ENCODE data around the gene MANEA.

MANEA gene

GRCh38 chr6:95576218-95576997, 927 bp upstream of the MANEA start (continued):
- TF ChIP-seq ZNF366 (tag by site-specific recombination; conservative IDR thresholded peaks at IDR 0.05), result peak; percentile 17; the same call in 1 of the 2 replicates
- no peak for TF ChIP-seq HOXC10 (CRISPR knock-in tag; IDR thresholded peaks at IDR 0.05)
- no peak for TF ChIP-seq OSR2 (tag by site-specific recombination; IDR thresholded peaks at IDR 0.05)
- TF ChIP-seq, protein P1, sequence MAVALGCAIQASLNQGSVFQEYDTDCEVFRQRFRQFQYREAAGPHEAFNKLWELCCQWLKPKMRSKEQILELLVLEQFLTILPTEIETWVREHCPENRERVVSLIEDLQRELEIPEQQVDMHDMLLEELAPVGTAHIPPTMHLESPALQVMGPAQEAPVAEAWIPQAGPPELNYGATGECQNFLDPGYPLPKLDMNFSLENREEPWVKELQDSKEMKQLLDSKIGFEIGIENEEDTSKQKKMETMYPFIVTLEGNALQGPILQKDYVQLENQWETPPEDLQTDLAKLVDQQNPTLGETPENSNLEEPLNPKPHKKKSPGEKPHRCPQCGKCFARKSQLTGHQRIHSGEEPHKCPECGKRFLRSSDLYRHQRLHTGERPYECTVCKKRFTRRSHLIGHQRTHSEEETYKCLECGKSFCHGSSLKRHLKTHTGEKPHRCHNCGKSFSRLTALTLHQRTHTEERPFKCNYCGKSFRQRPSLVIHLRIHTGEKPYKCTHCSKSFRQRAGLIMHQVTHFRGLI (tag by site-specific recombination; IDR thresholded peaks at IDR 0.05), result no peak
- TF ChIP-seq, protein P2, sequence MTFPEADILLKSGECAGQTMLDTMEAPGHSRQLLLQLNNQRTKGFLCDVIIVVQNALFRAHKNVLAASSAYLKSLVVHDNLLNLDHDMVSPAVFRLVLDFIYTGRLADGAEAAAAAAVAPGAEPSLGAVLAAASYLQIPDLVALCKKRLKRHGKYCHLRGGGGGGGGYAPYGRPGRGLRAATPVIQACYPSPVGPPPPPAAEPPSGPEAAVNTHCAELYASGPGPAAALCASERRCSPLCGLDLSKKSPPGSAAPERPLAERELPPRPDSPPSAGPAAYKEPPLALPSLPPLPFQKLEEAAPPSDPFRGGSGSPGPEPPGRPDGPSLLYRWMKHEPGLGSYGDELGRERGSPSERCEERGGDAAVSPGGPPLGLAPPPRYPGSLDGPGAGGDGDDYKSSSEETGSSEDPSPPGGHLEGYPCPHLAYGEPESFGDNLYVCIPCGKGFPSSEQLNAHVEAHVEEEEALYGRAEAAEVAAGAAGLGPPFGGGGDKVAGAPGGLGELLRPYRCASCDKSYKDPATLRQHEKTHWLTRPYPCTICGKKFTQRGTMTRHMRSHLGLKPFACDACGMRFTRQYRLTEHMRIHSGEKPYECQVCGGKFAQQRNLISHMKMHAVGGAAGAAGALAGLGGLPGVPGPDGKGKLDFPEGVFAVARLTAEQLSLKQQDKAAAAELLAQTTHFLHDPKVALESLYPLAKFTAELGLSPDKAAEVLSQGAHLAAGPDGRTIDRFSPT (tag by site-specific recombination; IDR thresholded peaks at IDR 0.05), result 0 out of 2 replicates have a peak, but pooled peaks have one; percentile 31
- TF ChIP-seq ZSCAN23 (tag by site-specific recombination; IDR thresholded peaks at IDR 0.05), result no peak
- TF ChIP-seq ZBTB6 (tag by site-specific recombination; IDR thresholded peaks at IDR 0.05), result no peak
- TF ChIP-seq ZNF155 (tag by site-specific recombination; IDR thresholded peaks at IDR 0.05), result no peak
- no peak for TF ChIP-seq ZNF664 (tag by site-specific recombination; IDR thresholded peaks at IDR 0.05)
- TF ChIP-seq ZNF701 (tag by site-specific recombination; IDR thresholded peaks at IDR 0.05), result no peak
- no peak for TF ChIP-seq ZNF138 (tag by site-specific recombination; IDR thresholded peaks at IDR 0.05; ENCODE audit: borderline replicate concordance)
- TF ChIP-seq ZNF211 (tag by site-specific recombination; IDR thresholded peaks at IDR 0.05; ENCODE audit: low read depth), result no peak

- H3K4me1 ChIP-seq (ENCODE audit: control insufficient read depth, insufficient read depth, low read length), result 0 out of 2 replicates have a peak, but pooled peaks cover 4% of the 10 kb centered on the region
- POLR2A ChIA-PET, result no interaction called here
- peak; percentile 73 for TF ChIP-seq PRDM4 (tag by site-specific recombination; IDR thresholded peaks at IDR 0.05)
- TF ChIP-seq TRIM28 (IDR thresholded peaks at IDR 0.05; ENCODE audit: borderline replicate concordance, low read length), result no peak
- no peaks in the 10 kb centered on the region for H3K9me3 ChIP-seq (ENCODE audit: control insufficient read depth, insufficient read depth, low read depth, low read length)
- CTCF ChIA-PET, result interaction anchor here (0.6 kb wide), 1 partner anchor 1319 kb away, joined by 6 read pairs; no protein-coding TSS in a partner anchor
- H3K27ac ChIP-seq (ENCODE audit: extremely low read depth, low read depth, low read length), result peak overlapping the region; percentile 87
- peak overlapping the region; percentile 76 for H3K4me3 ChIP-seq (ENCODE audit: low read depth, low read length)
- H3K36me3 ChIP-seq (ENCODE audit: control insufficient read depth in 2 of 2, insufficient read depth in 1 of 2, low read length in 2 of 2), result no peaks in the 10 kb centered on the region
These were observed 384 bp upstream of the MANEA start for GRCh38 chr6:95576998-95577303.

GRCh38 chr6:95578106-95578410, 723 bp downstream of the MANEA start:
- CTCF ChIA-PET, result interaction anchor here (0.7 to 1.0 kb wide), 2 partner anchors 9 to 88 kb away, joined by 3 to 4 read pairs; no protein-coding TSS in a partner anchor
- peak overlapping the region; percentile 87 for H3K27ac ChIP-seq (ENCODE audit: extremely low read depth, low read depth, low read length)
- POLR2A ChIA-PET, result interaction anchor here (1.2 to 1.6 kb wide), 2 partner anchors 9 to 115 kb away, joined by 5 to 7 read pairs; no protein-coding TSS in a partner anchor
- TF ChIP-seq ZNF747 (tag by site-specific recombination; IDR thresholded peaks at IDR 0.05), result no peak
- no peak for TF ChIP-seq ZNF16 (tag by site-specific recombination; IDR thresholded peaks at IDR 0.05; ENCODE audit: low read depth)
- no peak for TF ChIP-seq ZNF433 (tag by site-specific recombination; IDR thresholded peaks at IDR 0.05; ENCODE audit: low read depth)
- TF ChIP-seq ZNF837 (tag by site-specific recombination; IDR thresholded peaks at IDR 0.05), result no peak
- no peak for TF ChIP-seq ZNF23 (tag by site-specific recombination; IDR thresholded peaks at IDR 0.05; ENCODE audit: borderline replicate concordance)
- TF ChIP-seq ZNF521 (tag by site-specific recombination; IDR thresholded peaks at IDR 0.05), result no peak
- no peak for TF ChIP-seq YY2 (tag by site-specific recombination; IDR thresholded peaks at IDR 0.05)
- TF ChIP-seq SCRT2 (tag by site-specific recombination; IDR thresholded peaks at IDR 0.05), result peak; percentile 94
- no peak for TF ChIP-seq ZNF529 (tag by site-specific recombination; IDR thresholded peaks at IDR 0.05; ENCODE audit: insufficient replicate concordance)
- TF ChIP-seq ZNF174 (tag by site-specific recombination; IDR thresholded peaks at IDR 0.05), result no peak
- 0 out of 2 replicates have a peak, but pooled peaks have one; percentile 8 for TF ChIP-seq ZNF76 (tag by site-specific recombination; IDR thresholded peaks at IDR 0.05; ENCODE audit: borderline replicate concordance, low read depth)
- TF ChIP-seq ZNF335 (tag by site-specific recombination; conservative IDR thresholded peaks at IDR 0.05), result peak; percentile 50; the same call in 1 of the 2 replicates
- no peak for TF ChIP-seq ZNF600 (tag by site-specific recombination; IDR thresholded peaks at IDR 0.05)

More at GRCh38 chr6:95578106-95578410, 723 bp downstream of the MANEA start:
- no peaks in the 10 kb centered on the region for H3K9me3 ChIP-seq (ENCODE audit: control insufficient read depth, insufficient read depth, low read depth, low read length)
- no peaks in the 10 kb centered on the region for H3K36me3 ChIP-seq (ENCODE audit: control insufficient read depth in 2 of 2, insufficient read depth in 1 of 2, low read length in 2 of 2)
- H3K4me1 ChIP-seq (ENCODE audit: control insufficient read depth, insufficient read depth, low read length), result 0 out of 2 replicates have a peak, but pooled peaks cover 4% of the 10 kb centered on the region
- peak overlapping the region; percentile 76 for H3K4me3 ChIP-seq (ENCODE audit: low read depth, low read length)

Measured in HEK293 (cell line).